HT-29 (cell line): ENCODE results near the gene GLI1. TPM values are rescaled to one million over a fixed set of nuclear protein-coding genes. Genes with fewer than 3 reads are reported as not detected.
"Not testable (repeated sequence)": the region's sequence is repeated elsewhere in the genome, so short reads cannot be mapped to it uniquely, and the experiment has no call there.

Experiments used
- DNase-seq: peaks from one replicate; pipeline ENCODE4 v3.0.0-alpha.2; 2015; ENCODE audit warnings: low spot score
- total RNA-seq: library from RNA; depleted of rRNA; stranded (reverse); fragments of >200 nt; shearing (Covaris generic); gene quantifications from 2 replicates; pipeline ENCODE4 v1.2.3, GENCODE V29; 2014

The GLI1 gene
- total RNA-seq, 1 experiment from 2014 or later: 4.2 TPM

GRCh38 chr12:57441393-57441792 is 18.2 kb upstream of the GLI1 start:
- not testable (repeated sequence) for DNase-seq

- no peak for DNase-seq
These were observed 17.6 kb upstream of the GLI1 start for GRCh38 chr12:57441846-57442427.

- not testable (repeated sequence) for DNase-seq
These were observed 15.2 kb upstream of the GLI1 start for GRCh38 chr12:57444337-57444736.

- DNase-seq: no peak
These were observed 14.8 kb upstream of the GLI1 start for GRCh38 chr12:57444744-57445143.

GRCh38 chr12:57446292-57446960 is 13.2 kb upstream of the GLI1 start:
- no peak for DNase-seq

DNA sequence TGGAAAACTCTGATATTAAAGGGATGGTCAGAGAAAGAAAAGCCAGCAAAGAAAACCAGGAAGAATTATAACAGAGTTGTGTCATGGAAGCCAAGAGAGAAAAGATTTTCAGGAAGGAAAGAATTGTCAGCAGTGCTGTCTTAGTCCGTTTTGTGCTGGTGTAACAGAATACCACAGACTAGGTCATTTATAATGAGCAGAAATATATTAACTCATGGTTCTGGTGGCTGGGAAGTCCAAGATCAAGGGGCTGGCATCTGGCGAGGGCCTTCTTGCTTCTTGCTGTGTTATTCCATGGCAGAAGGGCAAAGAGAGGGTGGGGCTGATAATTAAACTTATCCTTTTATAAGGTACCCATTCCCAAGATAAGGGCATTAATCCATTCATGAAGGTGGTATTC is 10.9 kb upstream of the GLI1 start:
- no peak for DNase-seq

GRCh38 chr12:57449375-57449774 is 10.2 kb upstream of the GLI1 start:
- DNase-seq: no peak

- DNase-seq: no peak
These were observed 9.5 kb upstream of the GLI1 start for GRCh38 chr12:57450057-57450456.

- no peak for DNase-seq
These were observed 8.3 kb upstream of the GLI1 start for GRCh38 chr12:57451233-57451778.

- DNase-seq: no peak
These were observed 7.2 kb upstream of the GLI1 start for GRCh38 chr12:57452181-57452936.

DNA sequence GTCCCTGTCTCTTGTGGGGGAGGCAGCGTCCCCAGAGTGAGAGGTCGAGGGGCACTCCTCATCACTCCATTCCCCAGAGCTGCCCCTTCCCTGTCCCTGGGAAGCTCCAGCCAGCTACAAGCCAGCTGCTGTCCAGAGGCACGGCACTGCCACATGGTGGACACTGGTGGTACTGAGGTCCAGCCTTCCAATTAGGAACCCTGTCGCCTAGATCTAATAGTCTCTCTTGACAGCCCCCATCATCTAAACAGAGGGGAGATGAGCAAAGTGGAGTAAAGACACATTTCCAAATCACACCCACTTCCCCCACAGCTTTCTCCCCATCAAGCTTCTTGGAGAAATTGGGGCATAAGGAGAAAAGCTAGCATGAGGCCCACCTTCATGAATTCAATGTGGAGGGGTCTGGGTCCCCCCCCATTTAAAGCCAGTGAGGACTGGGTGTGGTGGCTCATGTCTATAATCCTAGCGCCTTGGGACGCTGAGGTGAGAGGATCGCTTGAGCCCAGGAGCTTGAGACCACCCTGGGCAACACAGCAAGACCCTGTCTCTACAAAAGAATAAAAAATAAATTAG is 6.6 kb upstream of the GLI1 start:
- DNase-seq: peak; percentile 83

DNA sequence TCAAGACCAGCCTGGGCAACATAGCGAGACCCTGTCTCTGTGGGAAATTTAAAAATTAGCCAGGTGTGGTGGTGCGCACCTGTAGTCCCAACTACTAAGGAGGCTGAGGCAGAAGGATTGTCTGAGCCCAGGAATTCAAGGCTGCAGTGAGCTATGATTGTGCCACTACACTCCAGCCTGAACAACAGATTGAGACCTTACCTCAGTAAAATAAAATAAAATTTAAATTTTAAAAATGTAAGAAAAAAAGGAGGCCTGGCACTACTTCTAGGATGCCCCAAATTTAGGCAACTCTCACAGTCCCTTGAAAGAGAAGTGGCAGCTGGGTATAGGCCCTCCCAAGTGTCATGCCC is 5.4 kb upstream of the GLI1 start:
- DNase-seq: no peak

DNA sequence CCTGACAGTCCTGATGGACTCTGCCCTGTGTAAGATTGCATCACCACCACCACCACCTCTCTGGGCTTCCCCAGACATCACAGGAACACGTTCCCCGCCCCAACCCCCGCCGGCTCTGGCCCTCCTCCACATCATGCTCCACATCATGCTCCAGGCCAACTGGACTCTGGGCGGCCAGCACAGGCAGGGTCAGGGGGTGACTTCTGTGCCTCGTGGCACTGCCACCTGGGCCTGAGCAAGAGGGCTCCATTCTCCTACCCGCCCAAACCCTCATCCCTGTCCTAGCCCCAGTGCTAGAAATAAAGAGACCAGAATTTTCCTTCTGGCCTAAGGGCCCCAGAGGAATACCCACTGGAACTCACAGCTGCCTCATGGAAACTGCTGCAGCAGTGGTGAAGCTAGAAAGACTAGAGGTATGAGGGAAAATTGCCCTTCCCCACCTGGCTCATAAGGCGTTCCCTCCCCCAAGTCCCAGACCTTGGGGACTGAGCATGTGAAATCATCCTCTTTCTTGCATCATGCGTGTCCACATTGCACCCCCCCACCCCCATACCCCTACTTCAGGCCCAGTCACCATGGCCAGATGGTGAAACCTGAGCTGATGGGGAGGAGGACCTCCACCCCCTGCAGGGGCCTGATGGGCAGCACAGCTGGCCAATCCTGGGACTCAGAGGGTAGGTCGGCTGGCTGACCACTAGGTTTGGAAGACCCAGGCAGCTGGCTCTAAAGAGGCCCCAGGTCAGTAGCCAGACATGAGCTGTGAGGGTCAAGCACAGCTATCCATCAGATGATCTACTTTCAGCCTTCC is 4.8 kb upstream of the GLI1 start, which contains the start of gene INHBE:
Gene INHBE, plus strand, starts transcription at position 742 of the 808 bp plus-strand sequence. CDS start 230 bp downstream, outside the sequence.
- DNase-seq: peak; percentile 22

DNA sequence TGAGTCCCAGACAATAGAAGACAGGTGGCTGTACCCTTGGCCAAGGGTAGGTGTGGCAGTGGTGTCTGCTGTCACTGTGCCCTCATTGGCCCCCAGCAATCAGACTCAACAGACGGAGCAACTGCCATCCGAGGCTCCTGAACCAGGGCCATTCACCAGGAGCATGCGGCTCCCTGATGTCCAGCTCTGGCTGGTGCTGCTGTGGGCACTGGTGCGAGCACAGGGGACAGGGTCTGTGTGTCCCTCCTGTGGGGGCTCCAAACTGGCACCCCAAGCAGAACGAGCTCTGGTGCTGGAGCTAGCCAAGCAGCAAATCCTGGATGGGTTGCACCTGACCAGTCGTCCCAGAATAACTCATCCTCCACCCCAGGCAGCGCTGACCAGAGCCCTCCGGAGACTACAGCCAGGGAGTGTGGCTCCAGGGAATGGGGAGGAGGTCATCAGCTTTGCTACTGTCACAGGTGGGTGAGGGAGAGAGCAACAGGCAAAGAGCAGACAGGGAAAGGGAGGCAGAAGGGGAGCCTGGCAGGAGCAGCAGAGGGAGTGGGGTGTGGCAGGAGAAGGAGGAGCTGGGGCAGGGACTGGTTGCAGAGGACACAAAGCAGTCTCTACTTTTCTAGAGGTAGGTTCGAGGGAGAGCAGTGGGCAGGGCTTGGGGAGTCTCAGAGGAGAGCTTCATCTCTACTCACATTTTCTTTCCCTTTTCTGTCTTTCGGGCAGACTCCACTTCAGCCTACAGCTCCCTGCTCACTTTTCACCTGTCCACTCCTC is 4.0 kb upstream of the GLI1 start:
- DNase-seq: no peak

- peak; percentile 63 for DNase-seq
These were observed 3.4 kb upstream of the GLI1 start for GRCh38 chr12:57456145-57456700.

DNA sequence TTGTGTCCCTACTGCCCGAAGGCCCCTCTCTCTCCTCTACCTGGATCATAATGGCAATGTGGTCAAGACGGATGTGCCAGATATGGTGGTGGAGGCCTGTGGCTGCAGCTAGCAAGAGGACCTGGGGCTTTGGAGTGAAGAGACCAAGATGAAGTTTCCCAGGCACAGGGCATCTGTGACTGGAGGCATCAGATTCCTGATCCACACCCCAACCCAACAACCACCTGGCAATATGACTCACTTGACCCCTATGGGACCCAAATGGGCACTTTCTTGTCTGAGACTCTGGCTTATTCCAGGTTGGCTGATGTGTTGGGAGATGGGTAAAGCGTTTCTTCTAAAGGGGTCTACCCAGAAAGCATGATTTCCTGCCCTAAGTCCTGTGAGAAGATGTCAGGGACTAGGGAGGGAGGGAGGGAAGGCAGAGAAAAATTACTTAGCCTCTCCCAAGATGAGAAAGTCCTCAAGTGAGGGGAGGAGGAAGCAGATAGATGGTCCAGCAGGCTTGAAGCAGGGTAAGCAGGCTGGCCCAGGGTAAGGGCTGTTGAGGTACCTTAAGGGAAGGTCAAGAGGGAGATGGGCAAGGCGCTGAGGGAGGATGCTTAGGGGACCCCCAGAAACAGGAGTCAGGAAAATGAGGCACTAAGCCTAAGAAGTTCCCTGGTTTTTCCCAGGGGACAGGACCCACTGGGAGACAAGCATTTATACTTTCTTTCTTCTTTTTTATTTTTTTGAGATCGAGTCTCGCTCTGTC is 2.7 kb upstream of the GLI1 start:
- DNase-seq: no peak

DNA sequence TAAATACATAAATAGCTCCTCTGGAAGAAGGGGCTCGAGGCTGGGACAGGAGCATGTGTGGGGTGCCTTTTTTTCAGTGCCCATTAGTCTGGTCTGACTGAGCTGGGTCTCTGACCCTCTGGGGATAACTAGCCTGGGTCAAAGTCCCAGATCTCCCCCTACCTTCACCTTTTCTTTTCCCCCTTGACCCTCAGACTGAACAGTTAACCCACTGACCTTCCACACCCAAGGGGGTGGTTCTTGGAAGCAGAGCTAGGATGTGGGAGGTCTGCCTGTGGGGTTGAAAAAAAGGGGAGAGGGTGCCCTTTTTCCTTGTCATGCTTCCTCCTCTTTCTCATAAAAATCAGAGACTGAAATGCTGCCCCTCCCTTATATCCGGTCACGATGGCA is 925 bp upstream of the GLI1 start:
- no peak for DNase-seq

DNA sequence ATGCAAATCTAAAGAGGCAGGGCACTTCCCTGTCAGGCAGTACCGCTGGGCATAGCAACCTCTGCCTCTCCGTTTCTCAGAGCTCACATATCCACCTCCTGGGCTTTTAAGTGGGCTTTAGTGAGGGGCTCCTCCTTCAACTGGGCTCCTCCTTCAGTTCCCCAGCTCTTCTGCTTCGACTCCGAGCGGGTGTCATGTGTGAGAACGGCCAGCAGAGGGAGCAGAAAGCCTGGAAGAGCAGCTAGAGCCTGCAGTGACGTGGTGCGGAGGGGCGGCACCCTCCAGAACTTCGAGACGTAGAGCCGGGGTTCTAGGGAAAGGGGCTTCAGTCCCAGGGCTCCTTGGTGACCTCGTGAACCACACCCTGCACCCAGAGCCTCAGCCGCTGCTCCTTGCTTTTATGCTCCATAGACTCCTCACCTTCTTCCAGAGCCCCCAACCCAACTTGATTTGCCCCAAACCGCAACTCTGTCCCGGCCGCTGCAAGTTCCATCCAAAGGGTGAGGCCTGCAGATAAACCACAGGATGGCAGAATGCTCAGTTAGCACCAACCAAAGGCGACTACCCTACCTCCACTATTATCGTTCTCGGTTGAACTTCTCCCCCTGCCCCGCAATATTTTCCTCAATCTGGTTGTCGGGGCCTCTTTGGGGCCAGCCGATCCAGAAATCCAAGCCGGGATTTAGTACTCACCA is 383 bp upstream of the GLI1 start:
- peak; percentile 94 for DNase-seq

DNA sequence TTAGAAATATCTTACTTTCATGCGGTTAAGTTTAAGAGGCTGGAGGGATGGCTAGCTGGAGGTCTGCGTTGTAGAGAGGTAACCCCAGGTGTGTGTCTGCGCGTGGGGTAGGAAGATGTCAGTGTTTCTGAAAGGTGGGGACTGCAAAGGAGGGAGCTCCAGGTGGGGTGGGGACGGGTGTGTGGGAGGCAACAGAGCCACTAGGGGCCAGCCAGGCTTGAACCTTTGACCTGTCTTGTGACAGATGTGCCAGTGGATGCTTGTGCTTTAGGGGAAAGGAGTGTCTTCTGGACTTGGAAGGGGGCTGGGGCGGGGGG is 841 bp downstream of the GLI1 start:
- peak; percentile 36 for DNase-seq
